Effector memory CD4-positive, alpha-beta T cell (primary cell): ENCODE measurements around the gene ZBP1.

Source experiments
- DNase-seq, 3 donors: peaks; one replicate each; pipeline ENCODE4 v3.0.0-alpha.2; 2020
- H3K27ac ChIP-seq: 2 replicates; pipeline ENCODE4 v1.7.0; 2013; ENCODE audit warnings: mild to moderate bottlenecking, low read length, moderate library complexity; ENCODE audit not compliant: insufficient read depth, poor library complexity, severe bottlenecking
- H3K27me3 ChIP-seq: replicated peaks from 2 replicates; pipeline ENCODE4 v1.7.0; 2013; ENCODE audit warnings: mild to moderate bottlenecking, low read length; ENCODE audit not compliant: insufficient read depth, control insufficient read depth, poor library complexity, severe bottlenecking
- H3K36me3 ChIP-seq: 2 replicates; pipeline ENCODE4 v1.7.0; 2013; ENCODE audit warnings: mild to moderate bottlenecking, low read length, moderate library complexity; ENCODE audit not compliant: control insufficient read depth, insufficient read depth
- H3K4me1 ChIP-seq: 2 replicates; pipeline ENCODE4 v1.7.0; 2013; ENCODE audit warnings: low read length, mild to moderate bottlenecking; ENCODE audit not compliant: control insufficient read depth, insufficient read depth, poor library complexity, severe bottlenecking
- H3K4me3 ChIP-seq: 2 replicates; pipeline ENCODE4 v1.7.0; 2013; ENCODE audit warnings: low read length, low read depth, mild to moderate bottlenecking; ENCODE audit not compliant: insufficient read depth, poor library complexity, severe bottlenecking
- H3K9me3 ChIP-seq: 2 replicates; pipeline ENCODE4 v1.7.0; 2013; ENCODE audit warnings: mild to moderate bottlenecking, low read length, moderate library complexity; ENCODE audit not compliant: control insufficient read depth

ZBP1 gene

GRCh38 chr20:57617079-57617795, 3.0 kb downstream of the ZBP1 start:
- Histone ChIP-seq H3K27me3 (no peaks in the 10 kb centered on the region), H3K27ac (peak overlapping the region; percentile 16), H3K36me3 (peaks cover 36% of the 10 kb centered on the region), H3K4me1 (peaks cover 56% of the 10 kb centered on the region), H3K9me3 (no peaks in the 10 kb centered on the region), H3K4me3 (no peak overlapping the region)
- DNase-seq = no peak

GRCh38 chr20:57616143-57616951, 3.9 kb downstream of the ZBP1 start:
- H3K9me3 ChIP-seq = no peaks in the 10 kb centered on the region
- H3K27me3 ChIP-seq = no peaks in the 10 kb centered on the region
- H3K36me3 ChIP-seq = peaks cover 44% of the 10 kb centered on the region
- H3K4me1 ChIP-seq = peaks cover 48% of the 10 kb centered on the region
- H3K4me3 ChIP-seq = no peak overlapping the region
- DNase-seq = no peak
- peak overlapping the region; percentile 40 for H3K27ac ChIP-seq

- Histone ChIP-seq H3K4me3 (no peak overlapping the region), H3K9me3 (no peaks in the 10 kb centered on the region), H3K4me1 (peaks cover 39% of the 10 kb centered on the region), H3K27me3 (no peaks in the 10 kb centered on the region), H3K36me3 (peaks cover 53% of the 10 kb centered on the region), H3K27ac (no peak overlapping the region)
- DNase-seq = no peak
These were observed 4.8 kb downstream of the ZBP1 start for GRCh38 chr20:57615445-57615811.

GRCh38 chr20:57614490-57615444, 5.5 kb downstream of the ZBP1 start:
- no peaks in the 10 kb centered on the region for H3K27me3 ChIP-seq
- no peaks in the 10 kb centered on the region for H3K9me3 ChIP-seq
- DNase-seq = no peak
- H3K4me1 ChIP-seq = peaks cover 34% of the 10 kb centered on the region
- no peak overlapping the region for H3K4me3 ChIP-seq
- H3K36me3 ChIP-seq = peaks cover 59% of the 10 kb centered on the region
- H3K27ac ChIP-seq = no peak overlapping the region

GRCh38 chr20:57613481-57613921, 6.7 kb downstream of the ZBP1 start:
- no peak for DNase-seq
- Histone ChIP-seq H3K9me3 (no peaks in the 10 kb centered on the region), H3K36me3 (peaks cover 72% of the 10 kb centered on the region), H3K4me1 (peaks cover 27% of the 10 kb centered on the region), H3K27me3 (no peaks in the 10 kb centered on the region), H3K27ac (no peak overlapping the region), H3K4me3 (no peak overlapping the region)

GRCh38 chr20:57612916-57613315, 7.3 kb downstream of the ZBP1 start:
- no peaks in the 10 kb centered on the region for H3K27me3 ChIP-seq
- H3K36me3 ChIP-seq = peaks cover 73% of the 10 kb centered on the region
- H3K9me3 ChIP-seq = no peaks in the 10 kb centered on the region
- DNase-seq = no peak
- H3K4me3 ChIP-seq = no peak overlapping the region
- no peak overlapping the region for H3K27ac ChIP-seq
- H3K4me1 ChIP-seq = peaks cover 21% of the 10 kb centered on the region

- H3K4me1 ChIP-seq = peaks cover 16% of the 10 kb centered on the region
- H3K27ac ChIP-seq = no peak overlapping the region
- H3K27me3 ChIP-seq = no peaks in the 10 kb centered on the region
- H3K9me3 ChIP-seq = no peaks in the 10 kb centered on the region
- peaks cover 73% of the 10 kb centered on the region for H3K36me3 ChIP-seq
- DNase-seq = no peak
- no peak overlapping the region for H3K4me3 ChIP-seq
These were observed 7.8 kb downstream of the ZBP1 start for GRCh38 chr20:57612436-57612835.

- Histone ChIP-seq H3K36me3 (peaks cover 73% of the 10 kb centered on the region), H3K4me3 (no peak overlapping the region), H3K27ac (no peak overlapping the region), H3K4me1 (peaks cover 9% of the 10 kb centered on the region), H3K9me3 (no peaks in the 10 kb centered on the region), H3K27me3 (no peaks in the 10 kb centered on the region)
- no peak for DNase-seq
These were observed 8.5 kb downstream of the ZBP1 start for GRCh38 chr20:57611586-57612311.

GRCh38 chr20:57610261-57610952, 9.8 kb downstream of the ZBP1 start:
- Histone ChIP-seq H3K36me3 (peaks cover 63% of the 10 kb centered on the region), H3K27me3 (no peaks in the 10 kb centered on the region)
- DNase-seq = no peak

More at GRCh38 chr20:57610261-57610952, 9.8 kb downstream of the ZBP1 start:
- Histone ChIP-seq H3K4me1 (no peaks in the 10 kb centered on the region), H3K4me3 (no peak overlapping the region), H3K9me3 (no peaks in the 10 kb centered on the region), H3K27ac (no peak overlapping the region)
